Measurements from ENCODE around the gene YTHDC2. TPM values are rescaled to one million over a fixed set of nuclear protein-coding genes. Genes with fewer than 3 reads are reported as not detected.
A peak's percentile ranks its signal among the peaks of the same experiment; 100 is the strongest.

The YTHDC2 gene
- total and polyA plus RNA-seq, 2 donors = 10.2 to 16.7 TPM

DNA sequence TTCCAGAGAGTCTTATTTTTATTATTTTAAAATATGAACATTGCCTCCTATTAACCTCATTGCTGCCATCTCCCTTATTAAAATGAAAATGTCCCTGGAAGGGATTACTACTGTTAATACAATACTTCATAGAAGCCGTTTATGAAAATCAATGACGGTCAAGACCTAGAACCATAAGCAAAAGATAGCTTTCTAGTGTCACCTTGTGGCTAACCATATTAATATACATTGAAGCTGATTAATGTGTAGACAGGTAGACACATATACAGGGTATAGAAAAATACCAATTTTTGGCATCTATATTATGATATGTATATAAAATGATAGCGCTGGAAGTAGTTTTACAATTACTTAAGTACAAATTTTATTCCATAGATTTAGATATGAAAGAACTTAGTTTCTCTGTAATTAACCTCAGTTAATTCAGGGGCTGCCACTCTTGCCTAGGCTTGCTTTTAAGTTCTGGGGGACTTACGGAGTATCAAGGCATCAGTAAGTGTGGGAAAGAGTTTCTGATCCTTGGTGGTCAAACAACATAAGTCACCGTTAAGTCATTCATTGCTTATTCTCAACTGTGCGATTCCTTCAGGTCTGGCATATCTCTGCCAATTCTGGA lies 2.5 kb upstream of the YTHDC2 start:
- no peak for DNase-seq (ENCODE audit: low read depth in 6 of 9, low spot score in 9 of 9)
- H3K27ac ChIP-seq (ENCODE audit: low read depth in 1 of 2, low read length in 1 of 2) = no peak overlapping the region

DNA sequence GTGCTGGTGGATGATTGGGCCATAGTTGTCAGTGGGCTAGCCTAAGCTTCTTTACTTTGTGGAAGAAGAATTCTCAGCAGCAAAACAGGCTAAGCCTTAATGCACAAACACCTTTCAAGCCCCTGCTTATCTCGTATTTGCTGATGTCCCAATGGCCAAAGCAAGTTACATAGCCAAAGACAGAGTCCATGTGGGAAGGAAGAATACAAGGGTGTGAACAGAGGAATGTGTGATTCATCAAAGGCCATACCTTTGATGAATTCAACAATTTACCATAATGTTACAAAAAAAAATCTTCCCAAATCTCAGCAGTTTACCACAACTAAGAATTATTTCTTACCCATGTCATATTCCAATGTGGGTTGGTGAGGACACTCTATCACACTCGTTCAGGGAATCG lies 1.2 kb upstream of the YTHDC2 start:
- H3K4me3 ChIP-seq (ENCODE audit: low read length in 2 of 2) = no peak overlapping the region
- H3K9me3 ChIP-seq (ENCODE audit: control insufficient read depth in 2 of 2, insufficient read depth in 1 of 2, low read length in 1 of 2) = no peaks in the 10 kb centered on the region
- H3K27ac ChIP-seq (ENCODE audit: low read depth in 1 of 2, low read length in 1 of 2) = no peak overlapping the region
- peaks cover 0 to 3% of the 10 kb centered on the region in 2 donors for H3K36me3 ChIP-seq (ENCODE audit: control insufficient read depth in 2 of 2, insufficient read depth in 2 of 2, low read length in 1 of 2)
- no peak for DNase-seq (ENCODE audit: low read depth in 6 of 9, low spot score in 9 of 9)
- peaks cover 4 to 5% of the 10 kb centered on the region in 2 donors for H3K4me1 ChIP-seq (ENCODE audit: control insufficient read depth in 2 of 2, insufficient read depth in 2 of 2, low read length in 2 of 2)
- WGBS = 94% methylated on average over 3 of the region's 3 CpGs
- H3K27me3 ChIP-seq (ENCODE audit: control insufficient read depth in 2 of 2, insufficient read depth in 1 of 2, low read length in 1 of 2) = peaks cover 0 to 8% of the 10 kb centered on the region in 2 donors

More for the DNA sequence above, 2.5 kb upstream of the YTHDC2 start:
- H3K4me3 ChIP-seq (ENCODE audit: low read length in 2 of 2) = no peak overlapping the region
- H3K27me3 ChIP-seq (ENCODE audit: control insufficient read depth in 2 of 2, insufficient read depth in 1 of 2, low read length in 1 of 2) = peaks cover 0 to 8% of the 10 kb centered on the region in 2 donors
- no peaks in the 10 kb centered on the region for H3K9me3 ChIP-seq (ENCODE audit: control insufficient read depth in 2 of 2, insufficient read depth in 1 of 2, low read length in 1 of 2)
- no peaks in the 10 kb centered on the region for H3K36me3 ChIP-seq (ENCODE audit: control insufficient read depth in 2 of 2, insufficient read depth in 2 of 2, low read length in 1 of 2)
- WGBS = 64% methylated on average over 6 of the region's 6 CpGs
- H3K4me1 ChIP-seq (ENCODE audit: control insufficient read depth in 2 of 2, insufficient read depth in 2 of 2, low read length in 2 of 2) = peaks cover 4 to 5% of the 10 kb centered on the region in 2 donors

DNA sequence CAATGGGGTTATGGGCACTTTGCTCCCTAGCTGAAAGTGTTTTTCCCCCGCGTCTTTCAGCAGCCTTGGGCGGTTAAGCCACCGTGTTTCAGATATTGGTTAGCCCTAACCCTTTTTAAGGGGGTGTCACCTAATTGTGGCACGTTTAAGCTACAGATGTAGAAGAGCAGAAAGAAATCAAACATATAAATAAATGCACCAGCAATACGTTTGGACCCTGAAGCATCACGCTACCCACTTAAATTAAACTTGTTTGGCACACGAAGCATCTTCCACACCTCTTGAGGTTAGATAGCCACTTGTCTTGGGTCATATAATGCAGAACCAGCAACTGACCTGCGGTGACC lies 768 bp downstream of the YTHDC2 start:
- H3K9me3 ChIP-seq (ENCODE audit: control insufficient read depth in 2 of 2, insufficient read depth in 1 of 2, low read length in 1 of 2) = no peaks in the 10 kb centered on the region
- peaks cover 4 to 5% of the 10 kb centered on the region in 2 donors for H3K4me1 ChIP-seq (ENCODE audit: control insufficient read depth in 2 of 2, insufficient read depth in 2 of 2, low read length in 2 of 2)
- peak overlapping the region in 1 of 2 donors; percentile 74 for H3K27ac ChIP-seq (ENCODE audit: low read depth in 1 of 2, low read length in 1 of 2)
- H3K36me3 ChIP-seq (ENCODE audit: control insufficient read depth in 2 of 2, insufficient read depth in 2 of 2, low read length in 1 of 2) = peaks cover 0 to 10% of the 10 kb centered on the region in 2 donors
- peaks cover 0 to 5% of the 10 kb centered on the region in 2 donors for H3K27me3 ChIP-seq (ENCODE audit: control insufficient read depth in 2 of 2, insufficient read depth in 1 of 2, low read length in 1 of 2)
- DNase-seq (ENCODE audit: low read depth in 6 of 9, low spot score in 9 of 9) = peak in 2 of 9 donors; percentile 8 to 38
- 27% methylated on average over 9 of the region's 9 CpGs for WGBS
- H3K4me3 ChIP-seq (ENCODE audit: low read length in 2 of 2) = peak overlapping the region; percentile 82 to 87

DNA sequence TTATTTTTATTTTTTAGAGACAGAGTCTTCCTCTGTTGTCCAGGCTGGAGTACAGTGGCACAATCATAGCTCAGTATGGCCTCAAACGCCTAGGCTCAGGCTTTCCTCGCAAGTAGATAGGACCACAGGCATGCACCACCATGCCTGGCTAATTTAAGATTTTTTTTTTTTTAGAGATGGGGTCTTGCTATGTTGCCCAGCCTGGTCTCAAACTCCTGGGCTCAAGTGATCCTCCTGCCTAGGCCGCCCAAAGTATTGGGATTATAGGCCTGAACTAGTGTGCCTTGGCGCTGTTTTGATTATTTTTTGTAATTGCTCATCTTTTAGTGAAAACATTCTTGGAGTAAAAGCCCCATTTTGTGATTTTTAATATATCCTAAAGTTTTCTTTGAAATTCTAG lies 5.4 kb downstream of the YTHDC2 start:
- no peaks in the 10 kb centered on the region for H3K9me3 ChIP-seq (ENCODE audit: control insufficient read depth in 2 of 2, insufficient read depth in 1 of 2, low read length in 1 of 2)
- peaks cover 0 to 21% of the 10 kb centered on the region in 2 donors for H3K36me3 ChIP-seq (ENCODE audit: control insufficient read depth in 2 of 2, insufficient read depth in 2 of 2, low read length in 1 of 2)
- H3K4me3 ChIP-seq (ENCODE audit: low read length in 2 of 2) = no peak overlapping the region
- H3K4me1 ChIP-seq (ENCODE audit: control insufficient read depth in 2 of 2, insufficient read depth in 2 of 2, low read length in 2 of 2) = peaks cover 3 to 4% of the 10 kb centered on the region in 2 donors
- over 99% methylated on average over 4 of the region's 4 CpGs for WGBS
- no peaks in the 10 kb centered on the region for H3K27me3 ChIP-seq (ENCODE audit: control insufficient read depth in 2 of 2, insufficient read depth in 1 of 2, low read length in 1 of 2)
- no peak overlapping the region for H3K27ac ChIP-seq (ENCODE audit: low read depth in 1 of 2, low read length in 1 of 2)
- no peak for DNase-seq (ENCODE audit: low read depth in 6 of 9, low spot score in 9 of 9)

DNA sequence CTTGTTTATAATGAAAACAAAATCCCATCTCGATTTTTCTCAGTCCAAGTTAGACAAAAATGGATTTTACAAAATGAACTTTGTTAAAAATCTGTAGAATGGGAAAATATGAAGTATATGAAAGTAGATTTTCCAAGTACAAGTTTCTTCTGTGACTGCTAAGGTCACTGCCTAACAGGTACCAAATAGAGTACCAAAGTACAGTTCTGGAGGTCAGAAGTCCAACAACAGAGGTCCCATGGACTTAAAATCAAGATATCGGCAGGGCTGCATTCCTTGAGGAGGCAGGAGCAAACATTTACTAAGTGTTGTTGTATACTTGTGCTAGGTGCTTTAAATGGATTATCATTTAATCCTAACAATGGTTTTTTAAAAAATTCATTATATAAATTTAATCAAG lies 5.9 kb downstream of the YTHDC2 start:
- H3K4me1 ChIP-seq (ENCODE audit: control insufficient read depth in 2 of 2, insufficient read depth in 2 of 2, low read length in 2 of 2) = peaks cover under 1 to 2% of the 10 kb centered on the region in 2 donors
- 97% methylated on average over 2 of the region's 2 CpGs for WGBS
- H3K27ac ChIP-seq (ENCODE audit: low read depth in 1 of 2, low read length in 1 of 2) = no peak overlapping the region
- no peak for DNase-seq (ENCODE audit: low read depth in 6 of 9, low spot score in 9 of 9)
- H3K4me3 ChIP-seq (ENCODE audit: low read length in 2 of 2) = no peak overlapping the region
- peaks cover 0 to 21% of the 10 kb centered on the region in 2 donors for H3K36me3 ChIP-seq (ENCODE audit: control insufficient read depth in 2 of 2, insufficient read depth in 2 of 2, low read length in 1 of 2)
- H3K27me3 ChIP-seq (ENCODE audit: control insufficient read depth in 2 of 2, insufficient read depth in 1 of 2, low read length in 1 of 2) = no peaks in the 10 kb centered on the region
- no peaks in the 10 kb centered on the region for H3K9me3 ChIP-seq (ENCODE audit: control insufficient read depth in 2 of 2, insufficient read depth in 1 of 2, low read length in 1 of 2)

DNA sequence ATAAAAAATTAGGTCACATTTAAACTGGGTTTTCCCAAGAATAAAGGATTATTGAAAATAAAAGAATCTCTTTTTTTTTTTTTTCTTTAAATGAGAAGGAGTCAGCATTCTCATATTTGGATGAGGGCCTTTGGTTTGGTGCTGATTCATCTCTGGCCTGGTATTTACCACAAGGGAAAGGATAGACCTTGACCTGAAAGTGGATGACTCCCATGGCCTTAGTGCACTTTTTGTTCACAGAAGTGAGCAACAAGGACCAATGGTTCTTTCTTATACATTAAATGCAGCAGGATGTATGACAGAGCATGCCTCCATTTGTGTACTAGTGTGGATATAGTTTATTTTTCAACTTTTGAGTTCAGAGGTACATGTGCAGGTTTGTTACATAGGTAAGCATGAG lies 6.9 kb downstream of the YTHDC2 start:
- no peak overlapping the region for H3K27ac ChIP-seq (ENCODE audit: low read depth in 1 of 2, low read length in 1 of 2)
- no peaks in the 10 kb centered on the region for H3K4me1 ChIP-seq (ENCODE audit: control insufficient read depth in 2 of 2, insufficient read depth in 2 of 2, low read length in 2 of 2)
- no peaks in the 10 kb centered on the region for H3K9me3 ChIP-seq (ENCODE audit: control insufficient read depth in 2 of 2, insufficient read depth in 1 of 2, low read length in 1 of 2)

DNA sequence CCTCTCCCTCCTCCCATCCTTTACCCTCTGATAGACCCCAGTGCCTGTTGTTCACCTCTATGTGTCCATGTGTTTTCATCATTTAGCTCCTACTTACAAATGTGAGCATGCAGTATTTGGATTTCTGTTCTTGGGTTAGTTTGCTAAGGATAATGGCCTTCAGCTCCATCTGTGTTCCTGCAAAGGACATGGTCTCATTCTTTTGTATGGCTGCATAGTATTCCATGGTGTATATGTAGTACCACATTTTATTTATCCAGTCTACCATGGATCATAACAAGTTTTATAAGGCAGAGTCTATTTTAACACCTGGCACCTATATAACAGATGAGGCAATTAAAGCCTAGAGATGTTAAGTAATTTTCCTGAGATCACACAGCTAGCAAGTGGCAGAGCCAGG lies 7.4 kb downstream of the YTHDC2 start:
- no peak for DNase-seq (ENCODE audit: low read depth in 6 of 9, low spot score in 9 of 9)
- Histone ChIP-seq H3K27ac (ENCODE audit: low read depth in 1 of 2, low read length in 1 of 2) (no peak overlapping the region), H3K36me3 (ENCODE audit: control insufficient read depth in 2 of 2, insufficient read depth in 2 of 2, low read length in 1 of 2) (peaks cover 0 to 21% of the 10 kb centered on the region in 2 donors), H3K4me1 (ENCODE audit: control insufficient read depth in 2 of 2, insufficient read depth in 2 of 2, low read length in 2 of 2) (no peaks in the 10 kb centered on the region), H3K4me3 (ENCODE audit: low read length in 2 of 2) (no peak overlapping the region), H3K9me3 (ENCODE audit: control insufficient read depth in 2 of 2, insufficient read depth in 1 of 2, low read length in 1 of 2) (no peaks in the 10 kb centered on the region), H3K27me3 (ENCODE audit: control insufficient read depth in 2 of 2, insufficient read depth in 1 of 2, low read length in 1 of 2) (no peaks in the 10 kb centered on the region)

More for the DNA sequence above, 6.9 kb downstream of the YTHDC2 start:
- no peak overlapping the region for H3K4me3 ChIP-seq (ENCODE audit: low read length in 2 of 2)
- peaks cover 0 to 21% of the 10 kb centered on the region in 2 donors for H3K36me3 ChIP-seq (ENCODE audit: control insufficient read depth in 2 of 2, insufficient read depth in 2 of 2, low read length in 1 of 2)
- DNase-seq (ENCODE audit: low read depth in 6 of 9, low spot score in 9 of 9) = no peak
- no peaks in the 10 kb centered on the region for H3K27me3 ChIP-seq (ENCODE audit: control insufficient read depth in 2 of 2, insufficient read depth in 1 of 2, low read length in 1 of 2)

DNA sequence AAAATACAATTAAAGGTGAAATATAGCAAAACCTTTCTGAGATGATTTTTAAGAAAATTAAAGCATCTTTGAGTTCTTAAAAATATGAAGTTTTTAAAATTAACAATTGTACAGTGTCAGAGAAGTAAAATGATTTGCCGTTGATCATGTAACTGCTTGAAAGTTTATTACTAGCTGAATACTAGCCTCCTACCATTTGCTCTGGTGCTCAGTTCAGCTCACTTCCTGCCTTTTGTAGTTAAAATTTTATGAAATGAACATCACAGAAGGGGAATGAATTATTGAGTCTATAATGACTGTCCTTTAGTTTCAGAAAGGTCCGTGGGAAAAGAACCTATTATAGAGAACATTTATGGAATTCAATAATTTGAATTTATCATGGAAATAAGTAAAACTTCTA lies 9.7 kb downstream of the YTHDC2 start:
- WGBS = 93% methylated on average over 2 of the region's 2 CpGs
- peaks cover 0 to 20% of the 10 kb centered on the region in 2 donors for H3K36me3 ChIP-seq (ENCODE audit: control insufficient read depth in 2 of 2, insufficient read depth in 2 of 2, low read length in 1 of 2)
- DNase-seq (ENCODE audit: low read depth in 6 of 9, low spot score in 9 of 9) = no peak
- H3K4me1 ChIP-seq (ENCODE audit: control insufficient read depth in 2 of 2, insufficient read depth in 2 of 2, low read length in 2 of 2) = no peaks in the 10 kb centered on the region
- H3K27me3 ChIP-seq (ENCODE audit: control insufficient read depth in 2 of 2, insufficient read depth in 1 of 2, low read length in 1 of 2) = no peaks in the 10 kb centered on the region
- H3K9me3 ChIP-seq (ENCODE audit: control insufficient read depth in 2 of 2, insufficient read depth in 1 of 2, low read length in 1 of 2) = no peaks in the 10 kb centered on the region
- H3K27ac ChIP-seq (ENCODE audit: low read depth in 1 of 2, low read length in 1 of 2) = no peak overlapping the region
- no peak overlapping the region for H3K4me3 ChIP-seq (ENCODE audit: low read length in 2 of 2)

DNA sequence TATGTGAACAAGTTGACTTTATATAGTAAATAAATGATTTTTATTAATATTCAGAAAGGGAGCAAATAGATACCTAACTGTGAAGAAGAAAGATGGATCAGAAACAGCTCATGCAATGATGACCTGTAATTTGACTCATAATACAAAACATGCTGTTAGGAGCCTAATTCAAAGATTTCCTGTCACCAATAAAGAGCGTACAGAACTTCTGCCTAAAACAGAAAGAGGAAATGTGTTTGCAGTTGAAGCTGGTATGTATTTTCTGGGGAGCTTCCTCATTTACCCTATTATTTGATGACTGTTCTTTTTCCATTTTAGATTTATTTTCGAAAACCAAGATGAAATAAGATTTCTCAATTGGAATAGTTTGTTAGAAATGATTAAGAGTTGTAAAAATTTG lies 11.4 kb downstream of the YTHDC2 start:
- Histone ChIP-seq H3K4me1 (ENCODE audit: control insufficient read depth in 2 of 2, insufficient read depth in 2 of 2, low read length in 2 of 2) (no peaks in the 10 kb centered on the region), H3K4me3 (ENCODE audit: low read length in 2 of 2) (no peak overlapping the region), H3K9me3 (ENCODE audit: control insufficient read depth in 2 of 2, insufficient read depth in 1 of 2, low read length in 1 of 2) (no peaks in the 10 kb centered on the region), H3K27ac (ENCODE audit: low read depth in 1 of 2, low read length in 1 of 2) (no peak overlapping the region), H3K27me3 (ENCODE audit: control insufficient read depth in 2 of 2, insufficient read depth in 1 of 2, low read length in 1 of 2) (no peaks in the 10 kb centered on the region), H3K36me3 (ENCODE audit: control insufficient read depth in 2 of 2, insufficient read depth in 2 of 2, low read length in 1 of 2) (peaks cover 0 to 11% of the 10 kb centered on the region in 2 donors)
- WGBS = 17% methylated on average over 2 of the region's 2 CpGs
- DNase-seq (ENCODE audit: low read depth in 6 of 9, low spot score in 9 of 9) = peak in 2 of 9 donors; percentile 9 to 42
